ENCODE results near the gene TCEAL1.
"Not testable (repeated sequence)": the region's sequence is repeated elsewhere in the genome, so short reads cannot be mapped to it uniquely, and the experiment has no call there.

The TCEAL1 gene

GRCh38 chrX:103615781-103616371 lies 12.9 kb upstream of the TCEAL1 start:
- Mint-ChIP-seq H3K4me3 (no peak overlapping the region), H3K9me3 (no peaks in the 10 kb centered on the region), H3K4me1 (no peaks in the 10 kb centered on the region), H3K36me3 (peaks cover 0 to 2% of the 10 kb centered on the region in 2 donors), H3K27ac (no peak overlapping the region), H3K27me3 (no peaks in the 10 kb centered on the region)
- ATAC-seq (replicated peaks) (no peak), DNase-seq (no peak)

- Mint-ChIP-seq H3K27ac (no peak overlapping the region), H3K4me1 (no peaks in the 10 kb centered on the region), H3K36me3 (peaks cover 0 to 2% of the 10 kb centered on the region in 2 donors), H3K27me3 (no peaks in the 10 kb centered on the region), H3K4me3 (no peak overlapping the region), H3K9me3 (no peaks in the 10 kb centered on the region)
- ATAC-seq (replicated peaks) (no peak), DNase-seq (no peak)
Measured at GRCh38 chrX:103616676-103617186, 12.0 kb upstream of the TCEAL1 start.

GRCh38 chrX:103624111-103624510 lies 4.7 kb upstream of the TCEAL1 start:
- H3K4me1 Mint-ChIP-seq = peaks cover 3 to 6% of the 10 kb centered on the region in 2 donors
- no peak overlapping the region for H3K27ac Mint-ChIP-seq
- peaks cover 0 to 5% of the 10 kb centered on the region in 2 donors for H3K27me3 Mint-ChIP-seq
- H3K4me3 Mint-ChIP-seq = no peak overlapping the region
- no peak for ATAC-seq (replicated peaks)
- no peak for DNase-seq
- H3K9me3 Mint-ChIP-seq = no peaks in the 10 kb centered on the region
- H3K36me3 Mint-ChIP-seq = no peaks in the 10 kb centered on the region

GRCh38 chrX:103626855-103627254 lies 1.9 kb upstream of the TCEAL1 start:
- DNase-seq (no peak), ATAC-seq (replicated peaks) (no peak)
- Mint-ChIP-seq H3K36me3 (peaks cover 0 to 2% of the 10 kb centered on the region in 2 donors), H3K4me1 (peaks cover 3 to 15% of the 10 kb centered on the region in 2 donors), H3K27me3 (peaks cover 0 to 9% of the 10 kb centered on the region in 2 donors), H3K4me3 (no peak overlapping the region), H3K9me3 (no peaks in the 10 kb centered on the region), H3K27ac (no peak overlapping the region)

- peaks cover 0 to 3% of the 10 kb centered on the region in 2 donors for H3K36me3 Mint-ChIP-seq
- H3K4me3 Mint-ChIP-seq = peak overlapping the region; percentile 86 to 95
- H3K4me1 Mint-ChIP-seq = peaks cover 3 to 15% of the 10 kb centered on the region in 2 donors
- peak overlapping the region; percentile 89 for H3K27ac Mint-ChIP-seq
- H3K27me3 Mint-ChIP-seq = peaks cover 0 to 9% of the 10 kb centered on the region in 2 donors
- no peaks in the 10 kb centered on the region for H3K9me3 Mint-ChIP-seq
- DNase-seq = no peak
- peak; percentile 70 to 74 for ATAC-seq (replicated peaks)
Measured at GRCh38 chrX:103629318-103630170, 769 bp downstream of the TCEAL1 start.

- H3K9me3 Mint-ChIP-seq = no peaks in the 10 kb centered on the region
- H3K27me3 Mint-ChIP-seq = peaks cover 0 to 9% of the 10 kb centered on the region in 2 donors
- DNase-seq = no peak
- peak overlapping the region; percentile 89 for H3K27ac Mint-ChIP-seq
- no peak for ATAC-seq (replicated peaks)
- H3K4me1 Mint-ChIP-seq = peaks cover 3 to 15% of the 10 kb centered on the region in 2 donors
- peak overlapping the region; percentile 86 to 95 for H3K4me3 Mint-ChIP-seq
- peaks cover 0 to 3% of the 10 kb centered on the region in 2 donors for H3K36me3 Mint-ChIP-seq
Measured at GRCh38 chrX:103630171-103630511, 1.4 kb downstream of the TCEAL1 start.

- Mint-ChIP-seq H3K9me3 (no peaks in the 10 kb centered on the region), H3K4me3 (no peak overlapping the region), H3K27ac (no peak overlapping the region), H3K4me1 (peaks cover 3 to 15% of the 10 kb centered on the region in 2 donors), H3K36me3 (peaks cover 0 to 3% of the 10 kb centered on the region in 2 donors), H3K27me3 (peaks cover 0 to 9% of the 10 kb centered on the region in 2 donors)
- DNase-seq (no peak), ATAC-seq (replicated peaks) (no peak)
Measured at GRCh38 chrX:103631145-103631544, 2.4 kb downstream of the TCEAL1 start.

- no peak overlapping the region for H3K4me3 Mint-ChIP-seq
- no peak for DNase-seq
- H3K4me1 Mint-ChIP-seq = no peaks in the 10 kb centered on the region
- peaks cover 0 to 3% of the 10 kb centered on the region in 2 donors for H3K36me3 Mint-ChIP-seq
- H3K27ac Mint-ChIP-seq = no peak overlapping the region
- no peak for ATAC-seq (replicated peaks)
- no peaks in the 10 kb centered on the region for H3K9me3 Mint-ChIP-seq
- H3K27me3 Mint-ChIP-seq = no peaks in the 10 kb centered on the region
Measured at GRCh38 chrX:103635436-103635835, 6.7 kb downstream of the TCEAL1 start.

GRCh38 chrX:103637604-103638338 lies 9.0 kb downstream of the TCEAL1 start:
- ATAC-seq (replicated peaks) = no peak
- Mint-ChIP-seq H3K9me3 (no peaks in the 10 kb centered on the region), H3K27me3 (peaks cover 0 to 3% of the 10 kb centered on the region in 2 donors), H3K4me1 (no peaks in the 10 kb centered on the region), H3K36me3 (no peaks in the 10 kb centered on the region), H3K4me3 (no peak overlapping the region), H3K27ac (no peak overlapping the region)
- no peak for DNase-seq

- H3K9me3 Mint-ChIP-seq; H3K27me3 Mint-ChIP-seq; H3K4me1 Mint-ChIP-seq; H3K36me3 Mint-ChIP-seq; H3K4me3 Mint-ChIP-seq; DNase-seq; H3K27ac Mint-ChIP-seq; ATAC-seq (replicated peaks): not testable (repeated sequence)
Measured at GRCh38 chrX:103638479-103639346, 9.9 kb downstream of the TCEAL1 start.

GRCh38 chrX:103640401-103641155 lies 11.8 kb downstream of the TCEAL1 start:
- ATAC-seq (replicated peaks) (no peak), DNase-seq (no peak)
- H3K4me1 Mint-ChIP-seq = no peaks in the 10 kb centered on the region
- H3K4me3 Mint-ChIP-seq = no peak overlapping the region
- no peaks in the 10 kb centered on the region for H3K36me3 Mint-ChIP-seq
- no peaks in the 10 kb centered on the region for H3K9me3 Mint-ChIP-seq
- H3K27me3 Mint-ChIP-seq = peaks cover 8 to 9% of the 10 kb centered on the region in 2 donors
- H3K27ac Mint-ChIP-seq = no peak overlapping the region

GRCh38 chrX:103644125-103644524 lies 15.3 kb downstream of the TCEAL1 start:
- Mint-ChIP-seq H3K9me3 (no peaks in the 10 kb centered on the region), H3K4me1 (no peaks in the 10 kb centered on the region), H3K27ac (no peak overlapping the region), H3K36me3 (no peaks in the 10 kb centered on the region), H3K4me3 (no peak overlapping the region), H3K27me3 (peaks cover 8 to 9% of the 10 kb centered on the region in 2 donors)
- no peak for ATAC-seq (replicated peaks)
- DNase-seq = no peak

- H3K9me3 Mint-ChIP-seq = no peaks in the 10 kb centered on the region
- no peak overlapping the region for H3K27ac Mint-ChIP-seq
- DNase-seq (no peak), ATAC-seq (replicated peaks) (no peak)
- no peaks in the 10 kb centered on the region for H3K36me3 Mint-ChIP-seq
- H3K4me1 Mint-ChIP-seq = no peaks in the 10 kb centered on the region
- H3K27me3 Mint-ChIP-seq = peaks cover 5 to 8% of the 10 kb centered on the region in 2 donors
- no peak overlapping the region for H3K4me3 Mint-ChIP-seq
Measured at GRCh38 chrX:103647630-103648029, 18.9 kb downstream of the TCEAL1 start.
